Adrenal gland (tissue), 5 donors: Measurements from ENCODE around the gene RGS3.

ENCODE experiments used
- CTCF ChIP-seq, 6 experiments: fragments of 450-650 bp in 4 of 6; fragments of 200-600 bp in 2 of 6; sonication (generic) in 1 of 6; IDR thresholded peaks; 1 replicate in 5 of 6; 2 replicates in 1 of 6; pipeline versions ENCODE4 v1.5.1 to v1.8.0; 2016 to 2021; ENCODE audit warnings: antibody characterized with exemption in 6 of 6, mild to moderate bottlenecking in 2 of 6, moderate library complexity in 1 of 6
- POLR2A ChIP-seq, 2 donors: fragments of 450-650 bp; IDR thresholded peaks; one replicate each; pipeline ENCODE4 v1.6.1; 2017; ENCODE audit warnings: antibody characterized with exemption in 2 of 2, mild to moderate bottlenecking in 2 of 2, moderate library complexity in 1 of 2
- donor health status: DM: no; HTN: no; CAD: no.

- TF ChIP-seq CTCF (IDR thresholded peaks at IDR 0.05) (no peak), POLR2A (IDR thresholded peaks at IDR 0.05) (no peak)
Measured at GRCh38 chr9:113461285-113461684, 2.2 kb upstream of the RGS3 start.
